Keratinocyte (primary cell): Measurements from ENCODE around the gene SLC27A2. TPM values are rescaled to one million over a fixed set of nuclear protein-coding genes. Genes with fewer than 3 reads are reported as not detected.

Experiments used
- DNase-seq: peaks from one replicate; pipeline ENCODE4 v3.0.0-alpha.2; 2011; ENCODE audit warnings: low read depth, missing footprints, low spot score
- FAIRE-seq: peaks from 2 replicates; lab custom pipeline; 2011; peaks lifted over from hg19 to GRCh38; lab: Jason Lieb, UNC
- H2AFZ ChIP-seq: 2 replicates; pipeline ENCODE4 v1.6.0; 2012; ENCODE audit warnings: low read length, control low read depth, inconsistent platforms; ENCODE audit not compliant: control insufficient read depth
- H3K27ac ChIP-seq: 2 replicates; pipeline ENCODE4 v1.5.1; 2011; ENCODE audit warnings: low read length; ENCODE audit not compliant: control insufficient read depth, insufficient read depth
- H3K27me3 ChIP-seq: 3 replicates; pipeline ENCODE4 v1.6.0; 2011; ENCODE audit warnings: low read length; ENCODE audit not compliant: control insufficient read depth, insufficient read depth; ENCODE audit errors: extremely low read depth
- H3K36me3 ChIP-seq, 2 experiments: 2 replicates in 1 of 2; 3 replicates in 1 of 2; pipeline ENCODE4 v1.5.1; 2011; ENCODE audit warnings: low read length in 2 of 2, mild to moderate bottlenecking in 1 of 2; ENCODE audit not compliant: control insufficient read depth in 2 of 2, insufficient read depth in 2 of 2; ENCODE audit errors: extremely low read depth in 1 of 2
- H3K4me1 ChIP-seq: 3 replicates; pipeline ENCODE4 v1.5.1; 2011; ENCODE audit warnings: low read length; ENCODE audit not compliant: control insufficient read depth, insufficient read depth; ENCODE audit errors: extremely low read depth
- H3K4me2 ChIP-seq: 3 replicates; pipeline ENCODE4 v1.6.0; 2011; ENCODE audit warnings: low read depth, low read length; ENCODE audit not compliant: control insufficient read depth, insufficient read depth; ENCODE audit errors: extremely low read depth
- H3K4me3 ChIP-seq, 3 experiments: fragments of 200-600 bp in 1 of 3; sonication (generic) in 1 of 3; 2 replicates in 2 of 3; 3 replicates in 1 of 3; pipeline ENCODE4 v1.5.1; 2011 to 2016; ENCODE audit warnings: low read length in 3 of 3, mild to moderate bottlenecking in 3 of 3, control low read depth in 2 of 3, inconsistent platforms in 1 of 3, low read depth in 1 of 3, mixed read lengths in 1 of 3, mixed run types in 1 of 3, moderate library complexity in 1 of 3; ENCODE audit not compliant: control insufficient read depth in 2 of 3, insufficient read depth in 2 of 3; ENCODE audit errors: extremely low read depth in 1 of 3
- H3K79me2 ChIP-seq: 2 replicates; pipeline ENCODE4 v1.6.0; 2012; ENCODE audit warnings: low read length; ENCODE audit not compliant: control insufficient read depth, insufficient read depth
- H3K9ac ChIP-seq: 3 replicates; pipeline ENCODE4 v1.6.0; 2011; ENCODE audit warnings: low read length; ENCODE audit not compliant: control insufficient read depth, insufficient read depth; ENCODE audit errors: extremely low read depth
- H3K9me1 ChIP-seq: 3 replicates; pipeline ENCODE4 v1.6.0; 2011; ENCODE audit warnings: low read length; ENCODE audit not compliant: control insufficient read depth, insufficient read depth; ENCODE audit errors: extremely low read depth
- H3K9me3 ChIP-seq: 2 replicates; pipeline ENCODE4 v1.5.1; 2012; ENCODE audit warnings: low read depth, low read length; ENCODE audit not compliant: control insufficient read depth
- H4K20me1 ChIP-seq: 3 replicates; pipeline ENCODE4 v1.6.0; 2011; ENCODE audit warnings: low read length; ENCODE audit not compliant: control insufficient read depth, insufficient read depth; ENCODE audit errors: extremely low read depth
- EZH2 ChIP-seq: IDR thresholded peaks from one replicate; pipeline ENCODE4 v1.6.1; 2012; ENCODE audit warnings: inconsistent platforms, mild to moderate bottlenecking, low read length, moderate library complexity
- dilution Hi-C: fragments of 300-500 bp; cut with MboI; formaldehyde crosslinking; loops from one replicate; pipeline ENCODE4 v1.7.0; 2020; ENCODE audit warnings: low sequenced_read_pairs; ENCODE audit not compliant: extremely low pct_ligation_motif_present
- polyA plus RNA-seq, 5 experiments: library from polyadenylated mRNA; depleted of rRNA in 3 of 5; stranded (reverse) in 3 of 5; stranded (forward) in 1 of 5; unstranded in 1 of 5; fragments of >200 nt; gene quantifications; 1 replicate in 1 of 5; 2 replicates in 3 of 5; 3 replicates in 1 of 5; pipeline versions ENCODE4 v1.2.1 to v1.2.3, GENCODE V29; 2011 to 2012; ENCODE audit warnings: missing spikeins in 2 of 5, low read depth in 1 of 5, low replicate concordance in 1 of 5
- TF ChIP-seq, protein P1 (sequence below), 3 experiments: IDR thresholded peaks in 1 of 3; conservative IDR thresholded peaks in 1 of 3; optimal IDR thresholded peaks in 1 of 3; 2 replicates in 2 of 3; 3 replicates in 1 of 3; pipeline versions ENCODE3 to v1.5.1; 2011; ENCODE audit warnings: low read length in 3 of 3, mild to moderate bottlenecking in 3 of 3, moderate library complexity in 2 of 3, control low read depth in 1 of 3, inconsistent platforms in 1 of 3; ENCODE audit not compliant: insufficient read depth in 2 of 3; ENCODE audit errors: extremely low read depth in 1 of 3

SLC27A2 gene
- polyA plus RNA-seq, 1 donor (not counting 4 experiments of a cell fraction or from before 2014, with no cell fraction given), result 0.34 TPM

GRCh38 chr15:50227076-50227475, 45.1 kb downstream of the SLC27A2 start:
- no peak for TF ChIP-seq EZH2
- TF ChIP-seq, protein P1, sequence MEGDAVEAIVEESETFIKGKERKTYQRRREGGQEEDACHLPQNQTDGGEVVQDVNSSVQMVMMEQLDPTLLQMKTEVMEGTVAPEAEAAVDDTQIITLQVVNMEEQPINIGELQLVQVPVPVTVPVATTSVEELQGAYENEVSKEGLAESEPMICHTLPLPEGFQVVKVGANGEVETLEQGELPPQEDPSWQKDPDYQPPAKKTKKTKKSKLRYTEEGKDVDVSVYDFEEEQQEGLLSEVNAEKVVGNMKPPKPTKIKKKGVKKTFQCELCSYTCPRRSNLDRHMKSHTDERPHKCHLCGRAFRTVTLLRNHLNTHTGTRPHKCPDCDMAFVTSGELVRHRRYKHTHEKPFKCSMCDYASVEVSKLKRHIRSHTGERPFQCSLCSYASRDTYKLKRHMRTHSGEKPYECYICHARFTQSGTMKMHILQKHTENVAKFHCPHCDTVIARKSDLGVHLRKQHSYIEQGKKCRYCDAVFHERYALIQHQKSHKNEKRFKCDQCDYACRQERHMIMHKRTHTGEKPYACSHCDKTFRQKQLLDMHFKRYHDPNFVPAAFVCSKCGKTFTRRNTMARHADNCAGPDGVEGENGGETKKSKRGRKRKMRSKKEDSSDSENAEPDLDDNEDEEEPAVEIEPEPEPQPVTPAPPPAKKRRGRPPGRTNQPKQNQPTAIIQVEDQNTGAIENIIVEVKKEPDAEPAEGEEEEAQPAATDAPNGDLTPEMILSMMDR (optimal IDR thresholded peaks at IDR 0.05 in 1 of 3, IDR thresholded peaks at IDR 0.05 in 1 of 3, conservative IDR thresholded peaks at IDR 0.05 in 1 of 3; ENCODE audit: extremely low read depth in 1 of 3, insufficient read depth in 2 of 3, low read length in 3 of 3), result no peak
- H3K9ac ChIP-seq, result no peak overlapping the region
- peaks cover 3% of the 10 kb centered on the region for H3K27me3 ChIP-seq
- no peaks in the 10 kb centered on the region for H3K9me1 ChIP-seq
- DNase-seq, result no peak
- FAIRE-seq, result no peak
- no peak overlapping the region for H3K4me3 ChIP-seq
- dilution Hi-C loops, result no loop called here
- H3K27ac ChIP-seq, result no peak overlapping the region
- no peaks in the 10 kb centered on the region for H3K79me2 ChIP-seq
- no peak overlapping the region for H3K4me2 ChIP-seq
- no peaks in the 10 kb centered on the region for H3K36me3 ChIP-seq
- H4K20me1 ChIP-seq, result no peaks in the 10 kb centered on the region
- H2AFZ ChIP-seq, result no peak overlapping the region
- H3K9me3 ChIP-seq, result no peaks in the 10 kb centered on the region
- no peaks in the 10 kb centered on the region for H3K4me1 ChIP-seq

DNA sequence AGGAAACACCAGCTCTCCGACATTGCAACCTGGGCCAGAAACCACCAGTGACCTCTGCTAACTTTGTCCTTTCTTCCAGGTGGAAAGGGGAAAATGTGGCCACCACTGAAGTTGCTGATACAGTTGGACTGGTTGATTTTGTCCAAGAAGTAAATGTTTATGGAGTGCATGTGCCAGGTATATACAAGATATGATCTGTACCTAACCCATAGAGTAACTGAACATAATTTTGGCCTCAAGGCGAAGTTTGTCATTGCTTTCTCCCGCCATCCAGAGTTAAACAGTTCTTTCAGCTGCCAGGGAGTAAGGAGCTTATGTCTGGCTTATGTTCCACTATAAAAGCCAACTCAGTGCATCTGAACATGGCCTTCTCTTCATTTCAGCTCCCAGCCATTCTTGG, 46.9 kb downstream of the SLC27A2 start:
- Histone ChIP-seq H4K20me1 (no peaks in the 10 kb centered on the region), H2AFZ (no peak overlapping the region), H3K9ac (no peak overlapping the region), H3K4me1 (no peaks in the 10 kb centered on the region), H3K79me2 (no peaks in the 10 kb centered on the region), H3K9me3 (no peaks in the 10 kb centered on the region), H3K27me3 (no peaks in the 10 kb centered on the region), H3K27ac (no peak overlapping the region), H3K4me3 (no peak overlapping the region), H3K4me2 (no peak overlapping the region), H3K36me3 (no peaks in the 10 kb centered on the region), H3K9me1 (no peaks in the 10 kb centered on the region)
- dilution Hi-C loops, result no loop called here
- FAIRE-seq (no peak), DNase-seq (no peak)
- TF ChIP-seq, protein P1 (optimal IDR thresholded peaks at IDR 0.05 in 1 of 3, IDR thresholded peaks at IDR 0.05 in 1 of 3, conservative IDR thresholded peaks at IDR 0.05 in 1 of 3; ENCODE audit: extremely low read depth in 1 of 3, insufficient read depth in 2 of 3, low read length in 3 of 3), result no peak
- TF ChIP-seq EZH2, result no peak
